Loucy (cell line): ENCODE measurements around the gene ANKS3.

Experiments
- H2AFZ ChIP-seq: fragments of 200-600 bp; sonication (generic); 2 replicates; pipeline ENCODE4 v1.6.0; 2016; ENCODE audit warnings: antibody characterized with exemption, mild to moderate bottlenecking, low read length, moderate library complexity
- H3F3A ChIP-seq: fragments of 200-600 bp; 2 replicates; pipeline ENCODE4 v1.6.0; 2016; ENCODE audit warnings: antibody characterized with exemption, low read depth, mild to moderate bottlenecking
- H3K27me3 ChIP-seq: fragments of 200-600 bp; sonication (generic); 2 replicates; pipeline ENCODE4 v1.6.1; 2014; ENCODE audit warnings: low read length, mild to moderate bottlenecking; ENCODE audit not compliant: insufficient read depth, poor library complexity, severe bottlenecking
- H3K36me3 ChIP-seq: fragments of 200-600 bp; sonication (generic); 2 replicates; pipeline ENCODE4 v1.6.1; 2016; ENCODE audit warnings: low read length; ENCODE audit not compliant: insufficient read depth
- H3K4me1 ChIP-seq: fragments of 200-600 bp; sonication (generic); 2 replicates; pipeline ENCODE4 v1.5.1; 2014; ENCODE audit warnings: low read length, mild to moderate bottlenecking; ENCODE audit not compliant: insufficient read depth, poor library complexity, severe bottlenecking
- H3K4me2 ChIP-seq: fragments of 200-600 bp; sonication (generic); 2 replicates; pipeline ENCODE4 v1.6.0; 2014; ENCODE audit warnings: antibody characterized with exemption, low read length, low read depth, mild to moderate bottlenecking; ENCODE audit not compliant: poor library complexity, severe bottlenecking
- H3K4me3 ChIP-seq: fragments of 200-600 bp; sonication (generic); 2 replicates; pipeline ENCODE4 v1.5.1; 2014; ENCODE audit warnings: low read length, mild to moderate bottlenecking, mixed read lengths; ENCODE audit not compliant: poor library complexity, severe bottlenecking
- H3K79me2 ChIP-seq: fragments of 200-600 bp; sonication (generic); 2 replicates; pipeline ENCODE4 v1.6.1; 2014; ENCODE audit warnings: low read length; ENCODE audit not compliant: insufficient read depth
- H3K9ac ChIP-seq: fragments of 200-600 bp; sonication (generic); 2 replicates; pipeline ENCODE4 v1.6.0; 2014; ENCODE audit warnings: mild to moderate bottlenecking, low read depth, low read length, moderate library complexity; ENCODE audit not compliant: poor library complexity, severe bottlenecking
- H3K9me2 ChIP-seq: fragments of 200-600 bp; sonication (generic); replicated peaks from 2 replicates; pipeline ENCODE4 v1.6.1; 2016; ENCODE audit warnings: low read depth, low read length, mixed read lengths
- H3K9me3 ChIP-seq: fragments of 200-600 bp; sonication (generic); 2 replicates; pipeline ENCODE4 v1.6.1; 2014; ENCODE audit warnings: mild to moderate bottlenecking, antibody characterized with exemption, low read length, low read depth; ENCODE audit not compliant: insufficient read depth
- H4K20me1 ChIP-seq: fragments of 200-600 bp; sonication (generic); 2 replicates; pipeline ENCODE4 v1.6.0; 2014; ENCODE audit warnings: antibody characterized with exemption, low read length, mild to moderate bottlenecking; ENCODE audit not compliant: insufficient read depth, poor library complexity, severe bottlenecking
- EZH2phosphoT487 ChIP-seq: fragments of 200-600 bp; IDR thresholded peaks from 2 replicates; pipeline ENCODE4 v1.6.1; 2018; ENCODE audit warnings: antibody characterized with exemption, mild to moderate bottlenecking, moderate library complexity, borderline replicate concordance
- TF ChIP-seq, protein P1 (sequence below): fragments of 200-600 bp; sonication (generic); conservative IDR thresholded peaks from 2 replicates; pipeline ENCODE4 v1.5.1; 2014; ENCODE audit warnings: mild to moderate bottlenecking, antibody characterized with exemption, low read length

Gene ANKS3

DNA sequence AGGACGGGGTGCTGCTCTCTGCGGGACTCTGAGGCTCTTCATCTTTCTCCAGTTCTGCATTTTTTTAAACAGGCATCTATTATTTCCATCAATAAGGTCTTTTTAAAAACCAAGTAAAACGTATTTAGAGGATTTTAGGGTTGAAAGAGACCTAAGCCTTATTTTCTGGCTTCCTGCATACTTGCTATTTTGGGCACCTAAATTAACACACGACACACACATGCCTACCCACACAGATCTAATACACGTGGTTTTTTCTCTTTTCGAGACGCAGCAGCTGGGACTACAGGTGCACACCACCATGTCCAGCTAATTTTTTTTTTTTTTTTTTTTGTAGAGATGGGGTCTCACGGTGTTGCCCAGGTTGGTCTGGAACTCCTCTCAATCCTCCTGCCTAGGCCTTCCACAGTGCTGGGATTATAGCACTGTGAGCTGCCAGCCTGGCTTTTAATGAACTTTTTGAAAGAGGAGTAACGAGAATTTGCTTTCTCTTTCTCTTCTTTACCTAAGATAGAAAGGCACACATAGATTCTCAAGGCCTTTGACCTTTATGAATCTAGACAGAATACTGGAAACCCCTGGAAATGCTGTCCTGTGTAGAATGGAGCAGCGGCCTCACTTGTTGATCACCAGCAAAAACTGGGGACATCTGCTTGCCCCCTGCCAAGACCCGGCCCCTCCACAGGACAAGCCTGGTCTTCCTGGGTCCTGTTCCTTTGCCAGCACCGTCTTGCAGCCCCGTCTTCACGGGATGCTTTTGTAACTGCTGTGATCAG is 14.0 kb upstream of the ANKS3 start:
- no peak overlapping the region for H3K4me3 ChIP-seq
- no peaks in the 10 kb centered on the region for H3K79me2 ChIP-seq
- TF ChIP-seq, protein P1, sequence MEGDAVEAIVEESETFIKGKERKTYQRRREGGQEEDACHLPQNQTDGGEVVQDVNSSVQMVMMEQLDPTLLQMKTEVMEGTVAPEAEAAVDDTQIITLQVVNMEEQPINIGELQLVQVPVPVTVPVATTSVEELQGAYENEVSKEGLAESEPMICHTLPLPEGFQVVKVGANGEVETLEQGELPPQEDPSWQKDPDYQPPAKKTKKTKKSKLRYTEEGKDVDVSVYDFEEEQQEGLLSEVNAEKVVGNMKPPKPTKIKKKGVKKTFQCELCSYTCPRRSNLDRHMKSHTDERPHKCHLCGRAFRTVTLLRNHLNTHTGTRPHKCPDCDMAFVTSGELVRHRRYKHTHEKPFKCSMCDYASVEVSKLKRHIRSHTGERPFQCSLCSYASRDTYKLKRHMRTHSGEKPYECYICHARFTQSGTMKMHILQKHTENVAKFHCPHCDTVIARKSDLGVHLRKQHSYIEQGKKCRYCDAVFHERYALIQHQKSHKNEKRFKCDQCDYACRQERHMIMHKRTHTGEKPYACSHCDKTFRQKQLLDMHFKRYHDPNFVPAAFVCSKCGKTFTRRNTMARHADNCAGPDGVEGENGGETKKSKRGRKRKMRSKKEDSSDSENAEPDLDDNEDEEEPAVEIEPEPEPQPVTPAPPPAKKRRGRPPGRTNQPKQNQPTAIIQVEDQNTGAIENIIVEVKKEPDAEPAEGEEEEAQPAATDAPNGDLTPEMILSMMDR: no peak
- H3K9ac ChIP-seq: no peak overlapping the region
- no peaks in the 10 kb centered on the region for H3F3A ChIP-seq
- no peaks in the 10 kb centered on the region for H3K9me2 ChIP-seq
- peaks cover 5% of the 10 kb centered on the region; the same call in 1 of the 2 replicates for H3K36me3 ChIP-seq
- H4K20me1 ChIP-seq: no peaks in the 10 kb centered on the region
- no peaks in the 10 kb centered on the region for H3K9me3 ChIP-seq
- H2AFZ ChIP-seq: no peak overlapping the region
- no peaks in the 10 kb centered on the region for H3K4me1 ChIP-seq
- no peaks in the 10 kb centered on the region for H3K27me3 ChIP-seq
- H3K4me2 ChIP-seq: no peak overlapping the region

DNA sequence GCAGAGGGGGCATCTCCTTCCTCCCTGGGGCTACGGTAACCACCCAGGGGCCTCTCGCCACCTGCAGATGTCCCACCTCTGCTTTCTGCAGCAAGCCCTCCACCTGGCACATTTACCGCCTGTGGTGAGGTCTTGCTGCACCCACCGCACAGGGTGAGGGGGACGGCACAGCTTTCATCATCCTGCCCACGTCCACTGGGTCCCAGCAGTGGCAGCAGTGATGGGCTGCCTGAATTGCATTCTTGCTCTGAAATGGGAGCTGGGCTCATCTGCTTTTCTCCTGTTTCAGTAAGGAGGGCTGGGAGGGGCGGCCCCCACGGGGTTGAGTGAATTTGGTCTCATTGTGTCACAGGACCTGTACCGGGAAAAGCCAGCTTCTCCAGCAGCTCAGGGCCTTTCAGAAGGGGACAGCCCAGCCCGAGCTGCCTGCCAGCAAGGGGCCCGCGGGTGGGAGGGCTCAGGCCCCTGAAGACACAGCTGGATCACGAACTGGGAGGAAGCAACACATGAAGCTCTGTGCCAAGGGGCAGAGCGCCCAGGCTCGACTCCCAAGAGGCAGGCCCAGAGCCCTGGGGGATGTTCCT is 13.0 kb upstream of the ANKS3 start:
- no peaks in the 10 kb centered on the region for H3K9me2 ChIP-seq
- H3K27me3 ChIP-seq: no peaks in the 10 kb centered on the region
- no peaks in the 10 kb centered on the region for H3F3A ChIP-seq
- TF ChIP-seq, protein P1: no peak
- no peak for TF ChIP-seq EZH2phosphoT487
- no peak overlapping the region for H2AFZ ChIP-seq
- H3K4me3 ChIP-seq: no peak overlapping the region
- H3K9ac ChIP-seq: no peak overlapping the region
- no peaks in the 10 kb centered on the region for H3K79me2 ChIP-seq
- no peaks in the 10 kb centered on the region for H3K4me1 ChIP-seq
- H3K9me3 ChIP-seq: no peaks in the 10 kb centered on the region
- H3K36me3 ChIP-seq: peaks cover 5% of the 10 kb centered on the region; the same call in 1 of the 2 replicates
- no peaks in the 10 kb centered on the region for H4K20me1 ChIP-seq
- no peak overlapping the region for H3K4me2 ChIP-seq

- Histone ChIP-seq H3F3A (no peaks in the 10 kb centered on the region), H3K9me3 (no peaks in the 10 kb centered on the region), H3K4me2 (no peak overlapping the region), H3K9me2 (no peaks in the 10 kb centered on the region), H3K4me3 (no peak overlapping the region), H2AFZ (no peak overlapping the region), H3K4me1 (no peaks in the 10 kb centered on the region), H3K36me3 (peaks cover 4% of the 10 kb centered on the region; the same call in 1 of the 2 replicates), H4K20me1 (no peaks in the 10 kb centered on the region), H3K9ac (no peak overlapping the region), H3K79me2 (no peaks in the 10 kb centered on the region), H3K27me3 (no peaks in the 10 kb centered on the region)
- TF ChIP-seq EZH2phosphoT487: no peak
- TF ChIP-seq, protein P1: no peak
These were observed 12.1 kb upstream of the ANKS3 start for GRCh38 chr16:4746215-4746614.
